Endothelial cell of umbilical vein (primary cell): ENCODE data around the gene JAZF1.
"Not testable (repeated sequence)": the region's sequence is repeated elsewhere in the genome, so short reads cannot be mapped to it uniquely, and the experiment has no call there.

Experiments
- CTCF ChIP-seq, 2 donors: IDR thresholded peaks; 1 replicate in 1 of 2; 2 replicates in 1 of 2; pipeline ENCODE4 v1.5.1; 2011; ENCODE audit warnings: low read length in 2 of 2, mild to moderate bottlenecking in 2 of 2, moderate library complexity in 2 of 2, control low read depth in 1 of 2, inconsistent platforms in 1 of 2, low read depth in 1 of 2; ENCODE audit not compliant: insufficient read depth in 1 of 2; ENCODE audit errors: extremely low read depth in 1 of 2
- EZH2 ChIP-seq: IDR thresholded peaks from 2 replicates; pipeline ENCODE4 v1.6.1; 2012; ENCODE audit warnings: borderline replicate concordance, low read depth, mild to moderate bottlenecking, moderate library complexity, low read length, inconsistent platforms; ENCODE audit not compliant: severe bottlenecking
- POLR2A ChIP-seq: IDR thresholded peaks from 2 replicates; pipeline ENCODE4 v1.6.1; 2012; ENCODE audit warnings: low read depth, mild to moderate bottlenecking, control low read depth, low read length

GRCh38 chr7:28014340-28014739 lies 166.3 kb downstream of the JAZF1 start:
- not testable (repeated sequence) for TF ChIP-seq EZH2; CTCF (IDR thresholded peaks at IDR 0.05; ENCODE audit: extremely low read depth in 1 of 2, insufficient read depth in 1 of 2, low read depth in 1 of 2, low read length in 2 of 2); POLR2A
